GM19397 (cell line): Measurements from ENCODE around the gene TPD52L3.

ENCODE experiments used
- ATAC-seq: cut with Tn5 transposase; IDR thresholded peaks from one replicate; pipeline ENCODE4 v1.9.1; 2021; ENCODE audit warnings: mild to moderate bottlenecking, moderate library complexity; ENCODE audit not compliant: unreplicated experiment

Gene TPD52L3

GRCh38 chr9:6328103-6328502 lies at the start of gene TPD52L3:
Gene TPD52L3 (plus strand): TSS chr9:6328375. CDS start chr9:6328596, 221 bp downstream.
- no peak for ATAC-seq

GRCh38 chr9:6301858-6302257 lies 26.3 kb upstream of the TPD52L3 start:
- ATAC-seq: no peak

GRCh38 chr9:6302417-6302816 lies 25.8 kb upstream of the TPD52L3 start:
- ATAC-seq: no peak

- no peak for ATAC-seq
Measured at GRCh38 chr9:6304232-6304631, 23.9 kb upstream of the TPD52L3 start.

GRCh38 chr9:6305954-6306563 lies 22.1 kb upstream of the TPD52L3 start:
- no peak for ATAC-seq

- ATAC-seq: no peak
Measured at GRCh38 chr9:6307551-6308096, 20.6 kb upstream of the TPD52L3 start.

GRCh38 chr9:6330958-6331634 lies 2.9 kb downstream of the TPD52L3 start:
- no peak for ATAC-seq

GRCh38 chr9:6334305-6334704 lies 6.1 kb downstream of the TPD52L3 start:
- no peak for ATAC-seq

- ATAC-seq: no peak
Measured at GRCh38 chr9:6348766-6349165, 20.6 kb downstream of the TPD52L3 start.

GRCh38 chr9:6351737-6352136 lies 23.6 kb downstream of the TPD52L3 start:
- no peak for ATAC-seq

- ATAC-seq: no peak
Measured at GRCh38 chr9:6354072-6354686, 26.0 kb downstream of the TPD52L3 start.

- no peak for ATAC-seq
Measured at GRCh38 chr9:6355728-6356127, 27.6 kb downstream of the TPD52L3 start.

GRCh38 chr9:6356441-6356840 lies 28.3 kb downstream of the TPD52L3 start:
- ATAC-seq: no peak

- no peak for ATAC-seq
Measured at GRCh38 chr9:6356904-6357303, 28.7 kb downstream of the TPD52L3 start.

GRCh38 chr9:6367128-6367890 lies 39.1 kb downstream of the TPD52L3 start:
- ATAC-seq: no peak

- ATAC-seq: no peak
Measured at GRCh38 chr9:6368831-6369230, 40.7 kb downstream of the TPD52L3 start.
